ENCODE measurements around the gene PDE12.
"Not testable (repeated sequence)": the region's sequence is repeated elsewhere in the genome, so short reads cannot be mapped to it uniquely, and the experiment has no call there.

- TF ChIP-seq CTCF, EP300, POLR2A, POLR2AphosphoS5 (IDR thresholded peaks at IDR 0.05): not testable (repeated sequence)
Measured at GRCh38 chr3:57611870-57612269, 55.8 kb downstream of the PDE12 start.
